H1 (cell line): Measurements from ENCODE around the gene PTPRG. TPM values are rescaled to one million over a fixed set of nuclear protein-coding genes. Genes with fewer than 3 reads are reported as not detected.

Source experiments
- POU5F1 ChIP-seq: IDR thresholded peaks from 2 replicates; pipeline ENCODE4 v1.6.1; 2011; ENCODE audit warnings: low read depth, mild to moderate bottlenecking, low read length, moderate library complexity
- polyA plus RNA-seq, 7 experiments: library from polyadenylated mRNA; depleted of rRNA in 3 of 7; stranded (reverse) in 5 of 7; unstranded in 2 of 7; fragments of >200 nt in 5 of 7; fragments of 200-250 nt in 2 of 7; gene quantifications; 1 replicate in 5 of 7; 2 replicates in 1 of 7; 4 replicates in 1 of 7; pipeline versions ENCODE4 v1.2.1 to v1.2.3, GENCODE V29; 2011 to 2013; ENCODE audit warnings: missing spikeins in 2 of 7, mixed read lengths in 2 of 7
- total RNA-seq: library from RNA; stranded (reverse); fragmentation: NEBNext Ultra II Directional; extraction: Animal tissue kit (Norgen Biotek cat#: 25700); gene quantifications from 2 replicates; pipeline ENCODE4 v1.2.1, GENCODE V29; 2021

The PTPRG gene
- total and polyA plus RNA-seq, 2 of the 8 experiments (the other 6 are each of a cell fraction or from before 2014, with no cell fraction given): 23.3 to 96.2 TPM

GRCh38 chr3:61803983-61804382 is 242.6 kb downstream of the PTPRG start (continued):
- TF ChIP-seq POU5F1: no peak
- TF ChIP-seq, all 59 proteins: peak for 0
